HG03575 (cell line): ENCODE measurements around the gene PTGDR.

Experiments used
- ATAC-seq: cut with Tn5 transposase; IDR thresholded peaks from one replicate; pipeline ENCODE4 v1.9.1; 2021; ENCODE audit not compliant: unreplicated experiment, insufficient number of reproducible peaks, low FRiP score; ENCODE audit errors: extremely low read depth

PTGDR gene

GRCh38 chr14:52259434-52259833 lies 8.1 kb upstream of the PTGDR start:
- ATAC-seq, result no peak

- no peak for ATAC-seq
Measured at GRCh38 chr14:52262600-52262999, 4.9 kb upstream of the PTGDR start.

- no peak for ATAC-seq
Measured at GRCh38 chr14:52263190-52263589, 4.3 kb upstream of the PTGDR start.

GRCh38 chr14:52265253-52265652 lies 2.2 kb upstream of the PTGDR start:
- ATAC-seq, result no peak

GRCh38 chr14:52266179-52266578 lies 1.3 kb upstream of the PTGDR start:
- ATAC-seq, result no peak

GRCh38 chr14:52266782-52267181 lies 716 bp upstream of the PTGDR start:
- no peak for ATAC-seq

GRCh38 chr14:52268279-52269061 lies 972 bp downstream of the PTGDR start:
- ATAC-seq, result no peak

GRCh38 chr14:52269100-52269499 lies 1.6 kb downstream of the PTGDR start:
- no peak for ATAC-seq

- no peak for ATAC-seq
Measured at GRCh38 chr14:52269982-52270381, 2.5 kb downstream of the PTGDR start.

GRCh38 chr14:52271538-52271937 lies 4.0 kb downstream of the PTGDR start:
- ATAC-seq, result no peak

GRCh38 chr14:52272375-52272774 lies 4.9 kb downstream of the PTGDR start:
- ATAC-seq, result no peak

- no peak for ATAC-seq
Measured at GRCh38 chr14:52275372-52275771, 7.9 kb downstream of the PTGDR start.

- no peak for ATAC-seq
Measured at GRCh38 chr14:52277552-52277951, 10.1 kb downstream of the PTGDR start.

GRCh38 chr14:52279408-52279807 lies 11.9 kb downstream of the PTGDR start:
- ATAC-seq, result no peak

- ATAC-seq, result no peak
Measured at GRCh38 chr14:52283099-52283498, 15.6 kb downstream of the PTGDR start.

GRCh38 chr14:52286661-52287649 lies 19.5 kb downstream of the PTGDR start:
- ATAC-seq, result no peak

- ATAC-seq, result no peak
Measured at GRCh38 chr14:52296378-52296777, 28.9 kb downstream of the PTGDR start.

GRCh38 chr14:52298795-52299194 lies 31.3 kb downstream of the PTGDR start:
- ATAC-seq, result no peak

- ATAC-seq, result no peak
Measured at GRCh38 chr14:52299692-52300278, 32.3 kb downstream of the PTGDR start.

GRCh38 chr14:52303236-52303635 lies 35.7 kb downstream of the PTGDR start:
- ATAC-seq, result no peak
